GM12878 (cell line): ENCODE measurements around the gene TGFB1I1. TPM values are rescaled to one million over a fixed set of nuclear protein-coding genes. Genes with fewer than 3 reads are reported as not detected.
A peak's percentile ranks its signal among the peaks of the same experiment; 100 is the strongest.

Experiments
- ATAC-seq: fragments of 200-7000 bp; cut with Tn5 transposase; 3 replicates; pipeline ENCODE4 v1.9.1; 2020; ENCODE audit warnings: mild to moderate bottlenecking, moderate library complexity
- Bru-seq: library from RNA; stranded (reverse); fragments of 400-500 nt; gene quantifications from one replicate; lab custom pipeline; 2021; lab: Mats Ljungman, UMichigan
- BruChase-seq, 2 experiments: library from RNA; stranded (reverse); fragments of 400-500 nt; gene quantifications; one replicate each; lab custom pipeline; 2021; lab: Mats Ljungman, UMichigan
- BruUV-seq: library from RNA; stranded (reverse); fragments of 400-500 nt; replicated peaks from 2 replicates; lab custom pipeline; 2021; lab: Mats Ljungman, UMichigan
- CTCF ChIA-PET: fragments of 300-600 bp; sonication (Branson Sonifier 250); formaldehyde crosslinking; extraction: SDS; loops from one replicate; lab custom pipeline; 2021; ENCODE audit warnings: inconsistent platforms; lab: Yijun Ruan, JAX
- POLR2A ChIA-PET: fragments of 350-600 bp; formaldehyde crosslinking; extraction: SDS; loops from one replicate; lab custom pipeline; 2021; ENCODE audit warnings: inconsistent platforms; lab: Charles Lee
- RAD21 ChIA-PET: fragments of 300-600 bp; sonication (Branson Sonifier 250); formaldehyde crosslinking; loops from one replicate; lab custom pipeline; 2023; ENCODE audit warnings: antibody characterized with exemption; ENCODE audit not compliant: unreplicated experiment; lab: Charles Lee
- SMC1A ChIA-PET: fragments of 300-600 bp; sonication (Branson Sonifier 250); formaldehyde crosslinking; loops from one replicate; lab custom pipeline; 2023; ENCODE audit not compliant: unreplicated experiment, uncharacterized antibody; lab: Charles Lee
- DNase-seq: peaks from one replicate; pipeline ENCODE4 v3.0.0-alpha.2; 2011; ENCODE audit warnings: low read depth, low spot score
- FAIRE-seq: peaks from 3 replicates; lab custom pipeline; 2011; peaks lifted over from hg19 to GRCh38; lab: Jason Lieb, UNC
- H2AFZ ChIP-seq: 2 replicates; pipeline ENCODE4 v1.6.0; 2011; ENCODE audit warnings: low read depth, low read length, control low read depth; ENCODE audit not compliant: control insufficient read depth
- H3K27ac ChIP-seq: 2 replicates; pipeline ENCODE4 v1.5.1; 2011; ENCODE audit warnings: control low read depth; ENCODE audit not compliant: control insufficient read depth, insufficient read depth
- H3K27me3 ChIP-seq, 2 experiments: replicated peaks in 1 of 2; 2 replicates each; pipeline versions ENCODE4 v1.6.0 to v1.6.1; 2011; ENCODE audit warnings: low read length in 1 of 2; ENCODE audit not compliant: control insufficient read depth in 2 of 2, insufficient read depth in 2 of 2
- H3K36me3 ChIP-seq, 2 experiments: 2 replicates each; pipeline ENCODE4 v1.5.1; 2011; ENCODE audit warnings: low read length in 1 of 2; ENCODE audit not compliant: control insufficient read depth in 2 of 2, insufficient read depth in 2 of 2
- H3K4me1 ChIP-seq: 2 replicates; pipeline ENCODE4 v1.6.1; 2011; ENCODE audit warnings: mild to moderate bottlenecking, low read length, moderate library complexity, mixed read lengths; ENCODE audit not compliant: control insufficient read depth, insufficient read depth
- H3K4me2 ChIP-seq: 2 replicates; pipeline ENCODE4 v1.6.0; 2011; ENCODE audit warnings: control low read depth; ENCODE audit not compliant: control insufficient read depth, insufficient read depth
- H3K4me3 ChIP-seq: fragments of 200-600 bp; sonication (generic); 2 replicates; pipeline ENCODE4 v1.5.1; 2016
- H3K79me2 ChIP-seq: 2 replicates; pipeline ENCODE4 v1.6.0; 2011; ENCODE audit warnings: low read length; ENCODE audit not compliant: control insufficient read depth, insufficient read depth
- H3K9ac ChIP-seq: 2 replicates; pipeline ENCODE4 v1.8.0; 2011; ENCODE audit warnings: low read length, control low read depth, mixed read lengths; ENCODE audit not compliant: control insufficient read depth, insufficient read depth
- H3K9me3 ChIP-seq: replicated peaks from 3 replicates; pipeline ENCODE4 v1.5.1; 2011; ENCODE audit warnings: mild to moderate bottlenecking, low read length; ENCODE audit not compliant: control insufficient read depth, insufficient read depth
- H4K20me1 ChIP-seq: 2 replicates; pipeline ENCODE4 v1.6.0; 2011; ENCODE audit not compliant: control insufficient read depth, insufficient read depth
- BACH1 ChIP-seq: fragments of 450-650 bp; IDR thresholded peaks from 2 replicates; pipeline ENCODE4 v1.6.1; 2017; ENCODE audit warnings: mild to moderate bottlenecking, borderline replicate concordance
- ESRRA ChIP-seq: IDR thresholded peaks from 2 replicates; pipeline ENCODE4 v1.6.1; 2012; ENCODE audit warnings: mild to moderate bottlenecking, low read length, improper control_type of control experiment
- IKZF2 ChIP-seq, 2 experiments: fragments of 450-650 bp; IDR thresholded peaks; 2 replicates each; pipeline ENCODE4 v1.6.1; 2017; ENCODE audit warnings: mild to moderate bottlenecking in 2 of 2, moderate library complexity in 2 of 2
- MEF2B ChIP-seq: fragments of 450-650 bp; IDR thresholded peaks from 2 replicates; pipeline ENCODE4 v1.6.1; 2018; ENCODE audit warnings: mild to moderate bottlenecking, moderate library complexity; ENCODE audit not compliant: partially characterized antibody, poor library complexity, severe bottlenecking
- NFIC ChIP-seq: IDR thresholded peaks from 2 replicates; pipeline ENCODE4 v1.6.1; 2012; ENCODE audit warnings: low read depth, mild to moderate bottlenecking, inconsistent platforms, low read length, moderate library complexity
- SUZ12 ChIP-seq: fragments of 200-600 bp; sonication (generic); IDR thresholded peaks from one replicate; pipeline ENCODE4 v1.6.1; 2018; ENCODE audit warnings: antibody characterized with exemption, mild to moderate bottlenecking; ENCODE audit not compliant: unreplicated experiment
- WGBS: methylation state at CpG from one replicate; pipeline ENCODE4 v1.1.6; 2016; ENCODE audit warnings: low lambda C conversion rate; ENCODE audit not compliant: insufficient replicate concordance, insufficient coverage; ENCODE audit errors: missing lambda C conversion rate; 5-methylcytosine and 5-hydroxymethylcytosine counted together
- in situ Hi-C: fragments of 300-500 bp; cut with MboI; formaldehyde crosslinking; loops from 9 replicates; pipeline ENCODE4 v1.14.3; 2018; ENCODE audit warnings: mixed read lengths
- intact Hi-C: fragments of 100-400 bp; cut with micrococcal nuclease; formaldehyde crosslinking; loops from one replicate; pipeline ENCODE4 v1.14.2; 2022; ENCODE audit not compliant: unreplicated experiment
- long read RNA-seq, 2 experiments: library from polyadenylated mRNA; unstranded; transcript quantifications; one replicate each; pipeline ENCODE4 v2.0.0, GENCODE V29; 2019 to 2020
- polyA minus RNA-seq, 3 experiments: library from RNA; depleted of rRNA, polyadenylated mRNA; stranded (reverse); fragments of >200 nt; gene quantifications; 2 replicates each; pipeline ENCODE4 v1.2.3, GENCODE V29; 2011
- polyA plus RNA-seq, 11 experiments: library from polyadenylated mRNA; depleted of rRNA in 4 of 11; unstranded in 6 of 11; stranded (reverse) in 5 of 11; fragments of >200 nt; fragmentation: Nextera tagmentation in 4 of 11; fragmentation: Illumina TruSeq in 1 of 11; extraction: Ambion mirVana in 4 of 11; extraction: Trizol in 1 of 11; gene quantifications; 1 replicate in 1 of 11; 2 replicates in 10 of 11; pipeline versions ENCODE4 v1.2.1 to v1.2.3, GENCODE V29; 2011 to 2016; ENCODE audit warnings: inconsistent platforms in 2 of 11, missing spikeins in 2 of 11, low read depth in 1 of 11
- total RNA-seq, 4 experiments: library from RNA; depleted of rRNA in 3 of 4; stranded (reverse); fragments of >200 nt in 3 of 4; fragmentation: Illumina TruSeq in 1 of 4; extraction: Trizol in 1 of 4; gene quantifications; 2 replicates each; pipeline versions ENCODE4 v1.2.1 to v1.2.3, GENCODE V29; 2013 to 2021

Gene TGFB1I1
- total RNA-seq (2013; cell fraction: nucleolus; rRNA removed), result 0.23 TPM in 1 of 2 replicates, not detected in the other
- 0.05 and 0.45 TPM in 2 replicates for total RNA-seq (2014; rRNA removed)
- 0.05 and 0.13 TPM in 2 replicates for total RNA-seq (2014; rRNA removed; fragmentation: Illumina TruSeq; extraction: Trizol)
- 0.24 and 0.49 TPM in 2 replicates for total RNA-seq (2021)
- polyA plus RNA-seq (2011; ENCODE audit: low read depth), result 0.41 TPM
- polyA plus RNA-seq (2011; rRNA removed), result 0.19 and 0.41 TPM in 2 replicates
- 0.12 and 0.31 TPM in 2 replicates for polyA plus RNA-seq (2011; cell fraction: cytosol; rRNA removed)
- polyA plus RNA-seq (2011; cell fraction: nucleus; rRNA removed), result 0.50 and 0.81 TPM in 2 replicates
- polyA plus RNA-seq (2012), result 1.4 and 1.8 TPM in 2 replicates
- polyA plus RNA-seq (2014; fragmentation: Illumina TruSeq; extraction: Trizol), result 0.06 and 0.26 TPM in 2 replicates
- polyA plus RNA-seq (2014; fragmentation: Nextera tagmentation; extraction: Ambion mirVana), result not detected
- polyA plus RNA-seq (2014; rRNA removed), result 0.06 and 2.3 TPM in 2 replicates
- under 1 TPM; 0.38 to 0.42 TPM for polyA plus RNA-seq (2016; fragmentation: Nextera tagmentation; extraction: Ambion mirVana)
- polyA minus RNA-seq (2011; rRNA and poly(A)+ RNA removed), result 0.51 and 1.1 TPM in 2 replicates
- 0.80 TPM in 1 of 2 replicates, not detected in the other for polyA minus RNA-seq (2011; cell fraction: cytosol; rRNA and poly(A)+ RNA removed)
- 0.73 and 0.96 TPM in 2 replicates for polyA minus RNA-seq (2011; cell fraction: nucleus; rRNA and poly(A)+ RNA removed)
- percentile 46 among the genes with signal in this experiment for Bru-seq, nascent RNA
- percentile 44 among the genes with signal in this experiment for BruChase-seq, experiment 1, labeled RNA remaining after a 6-hour chase
- percentile 40 among the genes with signal in this experiment for BruChase-seq, experiment 2, labeled RNA remaining after a 2-hour chase
- long read RNA-seq, experiment 1, partial matches to known transcripts, result 1 of 3 reads
- long read RNA-seq, experiment 1, other reads (novel, unspliced or antisense), result 0 of 3 reads
- long read RNA-seq, experiment 2, result 0 reads

DNA sequence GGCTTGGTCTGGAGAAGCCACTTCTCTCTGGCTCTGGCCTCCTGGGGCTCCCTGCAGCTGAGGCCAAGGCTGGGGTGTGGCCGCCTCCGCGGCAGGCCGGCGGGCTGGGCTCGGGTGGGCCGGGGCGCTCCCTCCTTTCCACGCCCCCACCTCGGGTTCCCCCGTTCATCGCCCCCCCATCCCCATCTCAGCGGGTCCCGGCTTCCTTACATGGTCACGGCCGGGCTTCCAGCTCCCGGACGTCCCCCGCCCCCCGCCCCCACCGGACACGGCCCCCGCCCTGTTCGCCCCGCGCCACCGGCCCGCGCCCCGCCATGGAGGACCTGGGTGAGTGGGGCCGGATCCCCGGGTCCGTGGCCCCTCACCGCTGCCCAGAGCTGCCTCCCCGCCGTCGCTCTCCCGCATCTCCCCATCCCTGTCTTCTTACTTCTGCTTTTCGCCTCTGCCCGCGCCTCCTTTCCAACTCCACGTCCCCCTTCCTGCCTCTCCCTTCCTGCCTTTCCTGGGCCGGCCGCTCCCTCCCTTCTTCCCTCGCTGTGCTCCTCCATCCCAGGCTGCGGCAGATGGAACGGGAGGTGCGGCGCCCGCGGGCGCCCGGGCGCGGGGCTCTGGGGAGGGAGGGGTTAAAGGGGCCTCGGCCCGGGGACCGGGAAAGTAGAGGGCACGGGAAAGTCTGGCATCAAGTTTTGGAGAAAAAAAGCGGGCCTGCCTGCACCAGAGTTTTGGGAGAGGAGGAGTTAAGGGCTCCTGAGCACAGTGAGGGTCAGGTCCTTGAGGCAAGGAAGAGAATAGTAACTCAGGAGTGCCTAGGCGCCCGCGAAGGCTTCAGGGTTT lies at the start of gene TGFB1I1:
Gene TGFB1I1, plus strand, starts transcription at position 278 of the 834 bp plus-strand sequence. Its CDS starts 37 bp downstream, at position 315.
- Histone ChIP-seq H3K27me3 (peaks cover 0 to 5% of the 10 kb centered on the region in 2 experiments; a peak in 3 of 4 replicates), H2AFZ (no peak within 1 kb of the TSS), H3K4me3 (no peak within 1 kb of the TSS), H3K36me3 (no peaks in the 10 kb centered on the region), H3K9me3 (no peaks in the 10 kb centered on the region), H4K20me1 (no peaks in the 10 kb centered on the region), H3K27ac (no peak within 1 kb of the TSS), H3K9ac (no peak within 1 kb of the TSS), H3K4me2 (peak within 1 kb of the TSS; percentile 32; the same call in 1 of the 2 replicates)
- ChIA-PET POLR2A (no interaction called here), RAD21 (no interaction called here), CTCF (interaction anchor here (1.8 kb wide), 1 partner anchor 11 kb away, joined by 6 read pairs; no protein-coding TSS in a partner anchor), SMC1A (no interaction called here)
- in situ Hi-C loops, result no loop called here
- FAIRE-seq (no peak), DNase-seq (no peak), ATAC-seq (peak; percentile 45)
- 8% methylated on average over 36 of the region's 63 CpGs for WGBS
- no TSS peak for BruUV-seq
- intact Hi-C loops, result no loop called here
- TF ChIP-seq SUZ12, result peak; percentile 40
- no peak for TF ChIP-seq ESRRA
- peak in 1 of 2 experiments; percentile 12; a peak in 1 of 4 replicates for TF ChIP-seq IKZF2 (IDR thresholded peaks at IDR 0.05)
- TF ChIP-seq BACH1, result no peak
- peak; percentile 58 for TF ChIP-seq MEF2B
- TF ChIP-seq NFIC, result no peak
- TF ChIP-seq, all 136 proteins: peak for 3
- H3K79me2 ChIP-seq, result no peaks in the 10 kb centered on the region
- H3K4me1 ChIP-seq, result peaks cover 7% of the 10 kb centered on the region; the same call in 1 of the 2 replicates
